Prostate gland (tissue), 2 donors: ENCODE measurements around the gene YJU2. TPM values are rescaled to one million over a fixed set of nuclear protein-coding genes. Genes with fewer than 3 reads are reported as not detected.

Source experiments
- DNase-seq: peaks from one replicate; pipeline ENCODE4 v3.0.0-alpha.2; 2019; ENCODE audit warnings: low spot score
- H3K27ac ChIP-seq, 2 donors: fragments of 200-600 bp; sonication (generic); 2 replicates each; pipeline ENCODE4 v1.5.1; 2017 to 2019
- H3K27me3 ChIP-seq: fragments of 200-600 bp; sonication (generic); replicated peaks from 2 replicates; pipeline ENCODE4 v1.5.1; 2019; ENCODE audit not compliant: insufficient read depth
- H3K36me3 ChIP-seq, 2 donors: fragments of 200-600 bp; sonication (generic); 1 replicate in 1 of 2; 2 replicates in 1 of 2; pipeline versions ENCODE4 v1.5.1 to v1.8.1; 2017 to 2019
- H3K4me1 ChIP-seq: fragments of 200-600 bp; sonication (generic); replicated peaks from 2 replicates; pipeline ENCODE4 v1.5.1; 2019
- H3K4me3 ChIP-seq, 2 donors: fragments of 200-600 bp; sonication (generic); 2 replicates each; pipeline ENCODE4 v1.5.1; 2017 to 2019
- H3K9me3 ChIP-seq: fragments of 200-600 bp; sonication (generic); 2 replicates; pipeline ENCODE4 v1.5.1; 2017
- CTCF ChIP-seq, 4 experiments: fragments of 200-600 bp in 2 of 4; fragments of 450-650 bp in 2 of 4; sonication (generic) in 2 of 4; IDR thresholded peaks; 1 replicate in 3 of 4; 2 replicates in 1 of 4; pipeline ENCODE4 v1.5.1; 2016 to 2019; ENCODE audit warnings: antibody characterized with exemption in 4 of 4, mild to moderate bottlenecking in 2 of 4, moderate library complexity in 2 of 4
- POLR2A ChIP-seq: fragments of 450-650 bp; IDR thresholded peaks from one replicate; pipeline ENCODE4 v1.6.1; 2016; ENCODE audit warnings: antibody characterized with exemption, mild to moderate bottlenecking
- POLR2AphosphoS5 ChIP-seq: sonication (generic); formaldehyde crosslinking; IDR thresholded peaks from one replicate; pipeline ENCODE4 v1.6.1; 2017; ENCODE audit warnings: antibody characterized with exemption
- WGBS: methylation state at CpG from one replicate; pipeline ENCODE4 v1.1.5; 2018; 5-methylcytosine and 5-hydroxymethylcytosine counted together
- intact Hi-C: fragments of 100-400 bp; cut with DNase I; formaldehyde crosslinking; loops from one replicate; pipeline ENCODE4 v1.14.2; 2022
- total RNA-seq, 2 donors: library from RNA; depleted of rRNA; stranded (reverse); fragments of >200 nt; gene quantifications; one replicate each; pipeline ENCODE4 v1.1.0, GENCODE V29; 2016

YJU2 gene
- total RNA-seq, 2 donors from 2014 or later: 30.3 to 45.9 TPM

DNA sequence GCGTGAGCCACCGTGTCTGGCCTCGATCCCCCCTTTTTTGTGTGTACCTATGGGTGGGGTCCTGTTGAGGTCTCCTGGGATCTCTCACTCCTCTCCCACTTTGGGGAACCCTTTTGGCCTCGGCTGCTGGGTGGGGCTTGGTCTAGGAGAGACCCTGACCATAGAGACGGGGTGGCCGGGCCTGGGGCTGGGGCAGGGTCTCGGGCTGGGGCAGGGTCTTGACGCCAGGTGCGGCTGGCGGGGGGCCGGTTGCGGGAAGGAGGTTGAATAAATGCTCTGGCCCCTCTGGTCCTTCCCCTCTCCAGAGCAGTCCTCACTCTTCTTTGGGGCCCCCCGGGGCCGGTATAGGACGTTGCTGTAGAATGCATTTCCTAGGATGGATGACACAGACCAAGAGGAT is 45.6 kb downstream of the YJU2 start:
- H3K36me3 ChIP-seq: no peaks in the 10 kb centered on the region
- H3K9me3 ChIP-seq: no peaks in the 10 kb centered on the region
- no peak overlapping the region for H3K27ac ChIP-seq
- TF ChIP-seq CTCF (IDR thresholded peaks at IDR 0.05) (no peak), POLR2AphosphoS5 (no peak), POLR2A (no peak)
- WGBS: 84% methylated on average over 15 of the region's 15 CpGs
- no peaks in the 10 kb centered on the region for H3K4me1 ChIP-seq
- no peak for DNase-seq
- intact Hi-C loops: no loop called here
- no peak overlapping the region for H3K4me3 ChIP-seq
- no peaks in the 10 kb centered on the region for H3K27me3 ChIP-seq

DNA sequence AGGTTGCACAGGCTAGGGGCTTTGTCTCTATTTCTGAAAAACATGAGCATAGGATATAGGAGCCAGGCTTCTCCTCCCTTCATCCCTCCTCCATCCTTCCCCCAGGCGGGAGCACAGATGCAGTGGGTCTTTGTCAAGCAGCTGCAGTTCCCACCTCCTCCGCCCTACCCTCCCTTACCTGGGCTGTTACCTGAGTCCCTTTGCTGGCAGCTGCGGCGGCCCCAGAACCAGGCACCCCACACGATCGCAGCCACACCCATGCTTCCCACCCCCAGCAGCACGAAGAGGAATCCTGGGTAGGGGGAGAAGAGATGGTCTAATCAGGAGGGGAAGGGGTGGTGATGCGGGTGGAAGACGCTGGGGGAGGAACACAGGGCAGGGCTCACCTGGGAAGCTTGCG is 47.5 kb downstream of the YJU2 start:
- H3K9me3 ChIP-seq: no peaks in the 10 kb centered on the region
- no peaks in the 10 kb centered on the region for H3K4me1 ChIP-seq
- no peak overlapping the region for H3K27ac ChIP-seq
- WGBS: 37% methylated on average over 10 of the region's 10 CpGs
- TF ChIP-seq POLR2A (no peak), CTCF (IDR thresholded peaks at IDR 0.05) (no peak), POLR2AphosphoS5 (no peak)
- no peaks in the 10 kb centered on the region for H3K36me3 ChIP-seq
- DNase-seq: no peak
- intact Hi-C loops: no loop called here
- no peaks in the 10 kb centered on the region for H3K27me3 ChIP-seq
- H3K4me3 ChIP-seq: no peak overlapping the region

DNA sequence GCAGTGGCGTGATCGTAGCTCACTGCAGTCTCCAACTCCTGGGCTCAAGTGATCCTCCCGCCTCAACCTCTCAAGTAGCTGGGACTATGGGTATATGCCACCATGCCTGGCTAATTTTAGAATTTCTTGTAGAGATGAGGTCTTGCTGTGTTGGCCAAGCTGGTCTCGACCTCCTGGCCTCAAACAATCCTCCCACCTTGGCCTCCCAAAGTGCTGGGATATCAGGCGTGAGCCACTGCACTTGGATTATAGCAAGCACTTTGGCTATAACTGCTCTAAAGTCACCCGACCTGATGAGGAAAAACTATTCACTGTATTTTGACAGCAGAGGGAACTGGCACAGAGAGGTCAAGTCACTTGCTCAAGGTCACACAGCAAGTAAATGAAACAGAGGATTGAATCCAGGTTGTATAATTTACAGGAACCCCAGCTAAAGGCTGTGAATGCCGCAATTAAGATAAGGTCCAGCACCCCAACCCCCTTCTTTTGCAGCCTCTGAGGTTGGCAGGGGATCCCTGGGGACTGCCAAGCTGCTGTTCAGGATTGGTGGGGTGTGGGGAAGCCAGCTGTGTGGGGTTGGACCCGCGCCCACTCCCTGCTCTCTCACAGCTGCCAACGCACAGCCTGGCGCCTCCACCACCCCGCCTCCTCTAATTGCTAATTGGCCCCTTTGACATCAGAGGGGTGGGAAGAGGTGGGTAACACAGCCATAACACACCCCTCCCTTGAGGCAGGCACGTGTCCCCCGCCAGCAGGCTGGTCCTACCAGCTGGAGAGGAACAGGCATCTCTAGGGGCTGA is 49.3 kb downstream of the YJU2 start:
- no peaks in the 10 kb centered on the region for H3K4me1 ChIP-seq
- TF ChIP-seq POLR2A (no peak), POLR2AphosphoS5 (no peak), CTCF (IDR thresholded peaks at IDR 0.05) (no peak)
- H3K4me3 ChIP-seq: no peak overlapping the region
- no peak for DNase-seq
- H3K27ac ChIP-seq: no peak overlapping the region
- intact Hi-C loops: no loop called here
- 48% methylated on average over 14 of the region's 14 CpGs for WGBS
- no peaks in the 10 kb centered on the region for H3K9me3 ChIP-seq
- no peaks in the 10 kb centered on the region for H3K36me3 ChIP-seq
- no peaks in the 10 kb centered on the region for H3K27me3 ChIP-seq

GRCh38 chr19:4297901-4298809 is 51.3 kb downstream of the YJU2 start:
- no peak for DNase-seq
- H3K9me3 ChIP-seq: no peaks in the 10 kb centered on the region
- no peaks in the 10 kb centered on the region for H3K36me3 ChIP-seq
- no peak for TF ChIP-seq POLR2A
- TF ChIP-seq POLR2AphosphoS5: no peak
- no peak for TF ChIP-seq CTCF (IDR thresholded peaks at IDR 0.05)
- no peaks in the 10 kb centered on the region for H3K4me1 ChIP-seq
- intact Hi-C loops: no loop called here
- no peaks in the 10 kb centered on the region for H3K27me3 ChIP-seq
- no peak overlapping the region for H3K4me3 ChIP-seq
- WGBS: 78% methylated on average over 26 of the region's 27 CpGs
- no peak overlapping the region for H3K27ac ChIP-seq
